SU-DHL-6 (cell line): ENCODE measurements around the gene ZFP64.

Experiments used
- H2AFZ ChIP-seq: fragments of 200-600 bp; sonication (generic); 2 replicates; pipeline ENCODE4 v1.6.1; 2014; ENCODE audit warnings: low read depth, mild to moderate bottlenecking, moderate library complexity, mixed read lengths, antibody characterized with exemption, low read length; ENCODE audit not compliant: severe bottlenecking
- H3F3A ChIP-seq: fragments of 200-600 bp; shearing (Covaris generic); 2 replicates; pipeline ENCODE4 v1.6.0; 2016; ENCODE audit warnings: antibody characterized with exemption, mild to moderate bottlenecking; ENCODE audit not compliant: insufficient read depth
- H3K27ac ChIP-seq: fragments of 200-600 bp; sonication (generic); 2 replicates; pipeline ENCODE4 v1.5.1; 2016; ENCODE audit warnings: low read depth, mild to moderate bottlenecking, low read length, moderate library complexity, mixed read lengths
- H3K27me3 ChIP-seq: fragments of 200-600 bp; sonication (generic), shearing (Covaris generic); 2 replicates; pipeline ENCODE4 v1.6.0; 2014; ENCODE audit warnings: mild to moderate bottlenecking, low read length
- H3K36me3 ChIP-seq: fragments of 200-600 bp; sonication (generic); 2 replicates; pipeline ENCODE4 v1.6.1; 2014; ENCODE audit warnings: mild to moderate bottlenecking, low read length, mixed read lengths
- H3K4me2 ChIP-seq: fragments of 300-600, 200-600 bp; shearing (Covaris generic), sonication (generic); 2 replicates; pipeline ENCODE4 v1.6.0; 2014; ENCODE audit warnings: low read length, low read depth, mild to moderate bottlenecking; ENCODE audit not compliant: poor library complexity, severe bottlenecking
- H3K4me3 ChIP-seq: fragments of 200-600 bp; sonication (generic); 2 replicates; pipeline ENCODE4 v1.5.1; 2014; ENCODE audit warnings: antibody characterized with exemption, low read length, mild to moderate bottlenecking, mixed read lengths; ENCODE audit not compliant: insufficient read depth, poor library complexity, severe bottlenecking
- H3K79me2 ChIP-seq: fragments of 200-600 bp; sonication (generic); 2 replicates; pipeline ENCODE4 v1.6.1; 2014; ENCODE audit warnings: mild to moderate bottlenecking, low read length, moderate library complexity; ENCODE audit not compliant: insufficient read depth
- H3K9ac ChIP-seq: fragments of 200-600 bp; sonication (generic); 2 replicates; pipeline ENCODE4 v1.7.0; 2014; ENCODE audit warnings: mild to moderate bottlenecking, low read length
- H3K9me2 ChIP-seq: fragments of 200-600 bp; sonication (generic); replicated peaks from 2 replicates; pipeline ENCODE4 v1.6.1; 2014; ENCODE audit warnings: low read length; ENCODE audit not compliant: insufficient read depth
- H3K9me3 ChIP-seq: fragments of 200-600 bp; sonication (generic); 2 replicates; pipeline ENCODE4 v1.6.1; 2014; ENCODE audit warnings: low read length, mixed read lengths; ENCODE audit not compliant: insufficient read depth
- H4K20me1 ChIP-seq: fragments of 200-600 bp; sonication (generic); 2 replicates; pipeline ENCODE4 v1.6.1; 2014; ENCODE audit warnings: low read depth, mild to moderate bottlenecking, antibody characterized with exemption, low read length, moderate library complexity, mixed read lengths
- CTCF ChIP-seq: fragments of 200-600 bp; sonication (generic); IDR thresholded peaks from one replicate; pipeline ENCODE4 v1.5.1; 2017; ENCODE audit warnings: antibody characterized with exemption, mild to moderate bottlenecking, low read length, moderate library complexity; ENCODE audit not compliant: insufficient read depth, poor library complexity, severe bottlenecking
- EZH2phosphoT487 ChIP-seq: fragments of 200-600 bp; sonication (generic), shearing (Covaris generic); conservative IDR thresholded peaks from 2 replicates; pipeline ENCODE4 v1.6.1; 2018; ENCODE audit warnings: mild to moderate bottlenecking, antibody characterized with exemption, low read length, moderate library complexity, mixed read lengths

ZFP64 gene

GRCh38 chr20:52190437-52191131 lies 995 bp downstream of the ZFP64 start:
- H3K4me3 ChIP-seq: peak overlapping the region; percentile 75
- no peaks in the 10 kb centered on the region for H3K27me3 ChIP-seq
- no peaks in the 10 kb centered on the region for H4K20me1 ChIP-seq
- peak overlapping the region; percentile 73 for H3K27ac ChIP-seq
- TF ChIP-seq CTCF (no peak), EZH2phosphoT487 (no peak)
- H3K79me2 ChIP-seq: peaks cover 22% of the 10 kb centered on the region
- peak overlapping the region; percentile 86 for H3K4me2 ChIP-seq
- H3F3A ChIP-seq: no peaks in the 10 kb centered on the region
- no peaks in the 10 kb centered on the region for H3K36me3 ChIP-seq
- H2AFZ ChIP-seq: peak overlapping the region; percentile 90
- no peaks in the 10 kb centered on the region for H3K9me3 ChIP-seq
- no peaks in the 10 kb centered on the region for H3K9me2 ChIP-seq
- peak overlapping the region; percentile 82 for H3K9ac ChIP-seq

DNA sequence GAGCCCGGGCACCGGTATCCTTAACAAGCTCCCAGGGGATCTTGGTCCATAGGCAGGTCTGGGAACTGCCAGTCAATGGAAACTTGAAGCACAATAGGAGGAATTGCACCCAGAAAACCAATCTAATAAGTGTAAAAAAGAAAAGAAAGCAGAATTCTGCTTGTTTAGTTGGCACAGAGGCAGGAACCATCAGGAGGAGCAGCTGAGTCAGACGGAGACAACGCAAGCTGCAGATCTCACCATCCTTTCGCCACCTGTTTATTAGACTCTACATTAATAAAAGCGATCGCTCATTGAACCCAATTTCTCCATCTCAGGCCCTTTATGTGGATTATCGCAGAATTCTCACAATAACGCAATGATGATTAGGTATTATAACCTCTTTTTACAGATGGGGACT lies 9.8 kb downstream of the ZFP64 start:
- Histone ChIP-seq H3K27ac (no peak overlapping the region), H3K4me3 (no peak overlapping the region), H3K9me3 (no peaks in the 10 kb centered on the region), H3K79me2 (0 out of 2 replicates have a peak, but pooled peaks cover under 1% of the 10 kb centered on the region), H3K36me3 (no peaks in the 10 kb centered on the region), H3F3A (no peaks in the 10 kb centered on the region), H3K9me2 (no peaks in the 10 kb centered on the region), H3K4me2 (no peak overlapping the region), H2AFZ (no peak overlapping the region), H4K20me1 (no peaks in the 10 kb centered on the region), H3K9ac (no peak overlapping the region), H3K27me3 (no peaks in the 10 kb centered on the region)
- TF ChIP-seq EZH2phosphoT487 (no peak), CTCF (no peak)

- Histone ChIP-seq H3K27ac (no peak overlapping the region), H3K79me2 (no peaks in the 10 kb centered on the region), H3K9me2 (no peaks in the 10 kb centered on the region), H4K20me1 (no peaks in the 10 kb centered on the region), H3K4me3 (no peak overlapping the region), H3K4me2 (no peak overlapping the region), H2AFZ (no peak overlapping the region), H3K27me3 (no peaks in the 10 kb centered on the region), H3K9ac (no peak overlapping the region), H3F3A (no peaks in the 10 kb centered on the region), H3K36me3 (no peaks in the 10 kb centered on the region), H3K9me3 (no peaks in the 10 kb centered on the region)
- TF ChIP-seq EZH2phosphoT487 (no peak), CTCF (no peak)
Measured at GRCh38 chr20:52180180-52180840, 11.3 kb downstream of the ZFP64 start.
